ENCODE measurements around the gene DSE.

The DSE gene

GRCh38 chr6:116412270-116412669 lies 41.5 kb downstream of the DSE start:
- DNase-seq (ENCODE audit: extremely low read depth, low read depth) = no peak
- no peak for TF ChIP-seq CTCF (IDR thresholded peaks at IDR 0.05; ENCODE audit: low read depth, low read length)

- TF ChIP-seq CTCF (IDR thresholded peaks at IDR 0.05; ENCODE audit: low read depth, low read length) = no peak
- no peak for DNase-seq (ENCODE audit: extremely low read depth, low read depth)
Measured at GRCh38 chr6:116413357-116413756, 42.6 kb downstream of the DSE start.

- DNase-seq (ENCODE audit: extremely low read depth, low read depth) = no peak
- TF ChIP-seq CTCF (IDR thresholded peaks at IDR 0.05; ENCODE audit: low read depth, low read length) = no peak
Measured at GRCh38 chr6:116417661-116418060, 46.9 kb downstream of the DSE start.

- DNase-seq (ENCODE audit: extremely low read depth, low read depth) = no peak
- no peak for TF ChIP-seq CTCF (IDR thresholded peaks at IDR 0.05; ENCODE audit: low read depth, low read length)
Measured at GRCh38 chr6:116419069-116419786, 48.5 kb downstream of the DSE start.

- no peak for TF ChIP-seq CTCF (IDR thresholded peaks at IDR 0.05; ENCODE audit: low read depth, low read length)
Measured at GRCh38 chr6:116420341-116420740, 49.6 kb downstream of the DSE start.

GRCh38 chr6:116422238-116422637 lies 51.5 kb downstream of the DSE start:
- TF ChIP-seq CTCF (IDR thresholded peaks at IDR 0.05; ENCODE audit: low read depth, low read length) = no peak
- no peak for DNase-seq (ENCODE audit: extremely low read depth, low read depth)

More at GRCh38 chr6:116420341-116420740, 49.6 kb downstream of the DSE start:
- no peak for DNase-seq (ENCODE audit: extremely low read depth, low read depth)

- no peak for TF ChIP-seq CTCF (IDR thresholded peaks at IDR 0.05; ENCODE audit: low read depth, low read length)
- no peak for DNase-seq (ENCODE audit: extremely low read depth, low read depth)
Measured at GRCh38 chr6:116424001-116424400, 53.3 kb downstream of the DSE start.
